ENCODE data around the gene PHETA1.

Gene PHETA1

GRCh38 chr12:111316671-111317070 lies 52.2 kb downstream of the PHETA1 start:
- no peak for TF ChIP-seq CTCF (IDR thresholded peaks at IDR 0.05; ENCODE audit: low read depth, low read length)
- DNase-seq, result no peak
- Histone ChIP-seq H3K4me3 (ENCODE audit: low read depth, low read length) (no peak overlapping the region), H3K27me3 (no peaks in the 10 kb centered on the region), H3K4me1 (no peaks in the 10 kb centered on the region), H3K36me3 (no peaks in the 10 kb centered on the region), H3K9me3 (no peaks in the 10 kb centered on the region)

- no peak for DNase-seq
- H3K4me3 ChIP-seq (ENCODE audit: low read depth, low read length), result no peak overlapping the region
- H3K36me3 ChIP-seq, result no peaks in the 10 kb centered on the region
- H3K9me3 ChIP-seq, result no peaks in the 10 kb centered on the region
- TF ChIP-seq CTCF (IDR thresholded peaks at IDR 0.05; ENCODE audit: low read depth, low read length), result no peak
- H3K4me1 ChIP-seq, result no peaks in the 10 kb centered on the region
- H3K27me3 ChIP-seq, result no peaks in the 10 kb centered on the region
These were observed 53.8 kb downstream of the PHETA1 start for GRCh38 chr12:111314953-111315539.

GRCh38 chr12:111313833-111314259 lies 55.0 kb downstream of the PHETA1 start:
- DNase-seq, result peak; percentile 82
- no peaks in the 10 kb centered on the region for H3K4me1 ChIP-seq
- no peaks in the 10 kb centered on the region for H3K27me3 ChIP-seq
- no peaks in the 10 kb centered on the region for H3K36me3 ChIP-seq
- no peaks in the 10 kb centered on the region for H3K9me3 ChIP-seq
- no peak overlapping the region for H3K4me3 ChIP-seq (ENCODE audit: low read depth, low read length)
- peak; percentile 94 for TF ChIP-seq CTCF (IDR thresholded peaks at IDR 0.05; ENCODE audit: low read depth, low read length)

- H3K27me3 ChIP-seq, result no peaks in the 10 kb centered on the region
- no peak for DNase-seq
- H3K4me3 ChIP-seq (ENCODE audit: low read depth, low read length), result no peak overlapping the region
- H3K9me3 ChIP-seq, result no peaks in the 10 kb centered on the region
- no peak for TF ChIP-seq CTCF (IDR thresholded peaks at IDR 0.05; ENCODE audit: low read depth, low read length)
- H3K4me1 ChIP-seq, result no peaks in the 10 kb centered on the region
- no peaks in the 10 kb centered on the region for H3K36me3 ChIP-seq
These were observed 56.2 kb downstream of the PHETA1 start for GRCh38 chr12:111312708-111313107.

GRCh38 chr12:111312016-111312415 lies 56.9 kb downstream of the PHETA1 start:
- no peak for DNase-seq
- H3K27me3 ChIP-seq, result no peaks in the 10 kb centered on the region
- no peaks in the 10 kb centered on the region for H3K9me3 ChIP-seq
- H3K4me3 ChIP-seq (ENCODE audit: low read depth, low read length), result no peak overlapping the region
- no peak for TF ChIP-seq CTCF (IDR thresholded peaks at IDR 0.05; ENCODE audit: low read depth, low read length)
- no peaks in the 10 kb centered on the region for H3K36me3 ChIP-seq
- H3K4me1 ChIP-seq, result no peaks in the 10 kb centered on the region

- TF ChIP-seq CTCF (IDR thresholded peaks at IDR 0.05; ENCODE audit: low read depth, low read length), result no peak
- Histone ChIP-seq H3K9me3 (no peaks in the 10 kb centered on the region), H3K36me3 (no peaks in the 10 kb centered on the region), H3K27me3 (no peaks in the 10 kb centered on the region), H3K4me1 (no peaks in the 10 kb centered on the region), H3K4me3 (ENCODE audit: low read depth, low read length) (no peak overlapping the region)
- DNase-seq, result no peak
These were observed 57.9 kb downstream of the PHETA1 start for GRCh38 chr12:111311011-111311410.
